H4 (cell line): ENCODE results near the gene PCBP3. TPM values are rescaled to one million over a fixed set of nuclear protein-coding genes. Genes with fewer than 3 reads are reported as not detected.

Experiments
- DNase-seq: peaks from one replicate; pipeline ENCODE4 v3.0.0-alpha.2; 2015; ENCODE audit warnings: low spot score
- total RNA-seq: library from RNA; depleted of rRNA; stranded (reverse); fragments of >200 nt; shearing (Covaris generic); gene quantifications from 2 replicates; pipeline ENCODE4 v1.2.3, GENCODE V29; 2014

PCBP3 gene
- total RNA-seq, 1 experiment from 2014 or later = 6.1 TPM

DNA sequence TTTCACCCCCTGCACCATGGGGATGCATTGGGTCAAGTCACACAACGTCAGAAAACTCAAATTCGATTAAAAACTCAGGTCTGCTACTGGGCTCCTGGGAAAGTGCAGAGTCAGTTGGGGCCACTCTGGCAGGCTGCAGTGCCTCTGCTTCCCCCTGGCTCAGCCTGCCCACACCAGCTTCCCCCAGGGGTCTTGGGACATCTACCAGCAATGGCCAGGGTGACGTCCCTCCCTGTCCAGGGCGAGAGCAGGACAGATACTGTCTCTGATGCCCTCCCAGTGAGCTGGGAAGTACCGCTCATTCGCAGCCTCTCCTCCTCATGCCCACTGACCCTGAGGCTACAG lies 231.9 kb downstream of the PCBP3 start:
- DNase-seq = no peak

DNA sequence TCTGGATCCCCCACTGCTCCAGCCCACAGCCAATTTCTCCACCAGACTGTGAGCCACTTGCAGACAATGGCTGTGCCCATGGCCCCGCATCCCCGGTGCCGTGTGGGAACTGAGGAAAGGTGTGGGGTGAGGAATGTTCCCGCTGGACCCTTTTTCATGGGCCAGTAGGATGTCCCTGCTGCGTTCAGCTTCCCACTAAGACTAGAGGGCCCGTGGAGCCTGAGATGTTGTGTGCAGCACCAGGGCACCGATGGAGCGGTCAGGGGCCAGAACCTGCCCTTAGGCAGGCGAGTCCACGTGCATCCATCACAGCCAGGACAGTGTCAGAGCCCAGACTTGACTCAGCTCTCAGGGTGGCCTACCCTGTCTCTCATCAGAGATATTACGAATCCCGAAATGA lies 232.4 kb downstream of the PCBP3 start:
- no peak for DNase-seq

DNA sequence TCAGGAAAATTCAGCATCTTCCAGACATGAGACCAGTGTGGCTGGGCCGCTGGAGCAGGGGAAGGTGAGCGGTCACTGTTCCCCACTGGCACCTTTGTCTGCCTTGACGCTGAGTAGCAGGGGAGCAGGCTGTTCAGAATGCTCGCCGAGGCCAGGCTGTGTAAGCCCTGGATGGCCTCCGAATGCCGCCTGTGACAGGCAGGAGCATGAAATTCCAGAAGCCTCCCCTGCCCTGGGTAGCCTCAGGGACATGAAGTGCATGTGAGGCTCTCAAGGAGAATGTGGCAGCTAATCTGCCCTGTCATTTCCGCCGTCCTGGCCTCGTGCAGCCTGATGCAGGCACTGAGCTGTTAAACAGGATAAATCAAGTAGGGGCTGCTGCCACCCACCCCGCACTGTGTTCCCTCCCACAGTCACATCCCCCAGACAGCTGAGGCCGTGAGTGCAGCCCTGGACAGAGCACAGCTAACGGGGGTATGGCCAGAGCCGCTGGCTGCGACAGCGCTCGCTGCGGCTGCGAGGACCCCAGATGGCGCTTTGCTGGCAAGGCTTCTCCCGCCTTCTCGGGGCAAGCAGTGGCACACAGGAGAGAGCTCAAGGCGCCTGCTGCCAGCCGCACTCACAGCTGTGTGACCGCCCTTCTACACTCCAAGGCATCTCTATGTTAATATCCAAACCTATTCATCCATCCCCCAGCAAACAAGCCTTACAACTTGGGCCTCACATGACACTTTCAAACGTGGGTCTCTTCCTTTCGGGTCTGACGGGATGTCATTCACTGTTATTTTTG lies 233.1 kb downstream of the PCBP3 start:
- DNase-seq = no peak

DNA sequence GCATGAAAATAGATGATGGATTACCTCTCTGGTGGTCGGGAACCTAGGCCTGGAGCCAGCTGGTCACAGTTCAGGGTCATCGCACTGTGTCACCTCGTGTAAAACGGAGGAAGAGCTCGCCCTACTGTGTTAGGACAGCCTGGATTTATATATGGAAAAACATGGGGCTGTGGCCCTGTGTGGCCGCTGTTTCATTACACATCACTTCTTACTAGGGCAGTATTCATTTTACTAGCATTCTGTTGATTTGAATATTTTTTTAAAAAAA lies 233.6 kb downstream of the PCBP3 start:
- no peak for DNase-seq

DNA sequence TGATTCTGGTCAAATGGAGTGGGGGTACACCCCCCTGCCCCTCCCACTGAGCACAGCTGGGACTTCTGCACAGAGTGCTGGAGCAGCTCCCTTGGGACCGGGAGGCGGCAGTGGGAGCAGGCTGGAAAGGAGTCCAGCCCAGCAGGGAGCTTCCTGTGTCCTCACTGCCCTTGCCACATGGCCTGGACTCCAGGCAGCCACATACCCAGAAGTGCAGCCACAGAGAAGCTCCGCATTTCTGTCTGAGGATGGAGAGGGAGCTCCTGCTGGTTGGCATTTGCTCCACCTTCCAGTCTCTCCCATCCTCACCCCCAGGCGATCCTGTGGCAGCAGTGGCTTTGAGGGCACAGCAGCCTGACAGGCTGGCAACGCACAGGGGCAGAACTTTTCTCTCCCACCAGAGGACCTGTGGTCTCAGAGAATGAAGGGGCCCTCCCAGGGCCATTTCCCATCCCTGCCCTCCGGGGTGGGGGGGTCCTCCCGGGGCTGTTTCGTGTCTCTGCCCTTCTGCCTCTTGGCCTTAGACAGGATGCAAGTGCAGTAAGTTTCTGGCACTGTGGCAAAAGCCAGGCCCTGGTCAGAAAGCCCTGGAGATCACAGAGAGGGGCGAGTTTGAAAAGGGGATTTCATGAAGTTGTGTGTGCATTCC lies 234.4 kb downstream of the PCBP3 start:
- peak; percentile 85 for DNase-seq

DNA sequence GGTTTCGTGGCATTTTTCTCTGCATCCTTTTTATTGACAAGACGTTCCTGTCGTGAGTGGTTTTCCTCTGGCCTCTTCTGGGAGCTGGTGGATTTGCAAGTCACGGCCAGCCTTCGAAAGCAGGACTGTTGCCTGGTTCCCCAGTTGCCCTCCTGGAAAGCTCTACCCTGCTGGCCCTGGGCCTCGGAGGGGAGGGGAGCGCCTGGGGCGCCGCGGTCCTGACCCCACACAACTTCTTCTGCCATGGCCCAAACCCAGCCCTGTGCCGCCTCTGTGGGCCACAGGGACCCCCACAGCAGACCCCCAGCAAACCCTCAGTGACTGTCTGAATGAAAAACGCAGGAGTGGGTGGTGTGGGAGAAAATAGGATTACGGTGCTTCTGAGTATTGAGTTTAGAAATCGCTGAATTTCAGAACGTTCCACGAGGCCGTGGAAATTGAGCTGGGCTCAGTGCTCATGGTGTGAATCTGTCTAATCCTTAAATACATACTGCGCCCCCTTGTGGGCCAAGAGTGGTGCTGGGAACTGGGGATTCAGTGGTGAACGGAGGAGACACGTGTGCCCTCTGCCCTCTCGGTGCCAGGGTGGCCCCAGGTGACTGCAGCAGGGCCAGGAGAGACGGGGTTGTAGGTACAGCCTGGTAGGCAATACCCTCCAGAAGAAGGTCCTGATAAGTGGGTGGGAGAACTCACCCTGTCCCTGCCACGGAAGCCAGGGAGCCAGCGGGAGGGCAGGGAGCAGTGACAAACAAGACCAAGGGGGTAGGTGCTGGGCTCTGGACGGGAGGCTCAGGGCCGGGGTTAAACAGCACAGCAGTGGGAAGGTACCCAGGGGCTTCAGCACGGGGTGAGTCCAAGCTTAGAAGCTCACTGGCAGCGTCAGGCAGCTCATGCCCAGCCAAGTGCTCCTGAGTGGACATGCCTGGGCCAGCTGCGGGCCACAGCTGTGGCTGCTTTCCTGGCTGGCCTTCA lies 236.9 kb downstream of the PCBP3 start:
- peak; percentile 79 for DNase-seq

DNA sequence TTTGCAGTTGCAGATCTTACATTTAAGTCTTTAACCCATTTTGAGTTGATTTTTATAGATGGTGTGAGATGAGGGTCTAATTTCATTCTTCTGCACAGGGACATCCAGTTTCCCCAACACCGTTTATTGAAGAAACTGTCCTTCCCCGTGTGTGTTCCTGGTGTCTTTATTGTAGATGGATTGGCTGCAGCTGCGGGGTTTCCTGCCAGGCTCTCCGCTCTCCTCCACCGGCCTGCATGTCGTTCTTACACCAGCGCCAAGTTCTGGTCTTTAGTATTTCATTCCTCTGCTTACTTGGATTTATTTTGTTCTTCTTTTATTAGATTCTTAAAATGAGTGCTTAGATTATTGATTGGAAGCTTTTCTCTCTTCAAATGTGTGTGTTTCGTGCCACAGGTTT lies 239.1 kb downstream of the PCBP3 start:
- no peak for DNase-seq

DNA sequence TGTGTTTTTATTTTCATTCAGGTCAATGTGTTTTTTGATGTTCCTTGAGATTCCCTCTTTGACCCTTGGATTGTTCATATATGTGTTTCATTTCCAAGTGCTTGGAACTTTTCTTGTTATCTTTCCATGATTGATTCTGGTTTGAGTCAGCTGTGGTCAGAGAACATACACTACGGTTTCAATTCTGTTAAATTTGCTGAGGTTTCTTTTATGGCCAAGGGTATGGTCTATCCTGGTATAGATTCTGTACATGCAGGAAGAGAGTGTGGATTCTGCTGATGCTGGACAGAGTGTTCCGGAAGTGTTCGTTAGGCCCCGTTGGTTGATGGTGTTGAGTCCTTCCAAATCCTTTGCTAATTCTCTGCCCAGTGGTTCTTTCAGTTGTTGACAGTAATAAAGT lies 239.6 kb downstream of the PCBP3 start:
- no peak for DNase-seq

DNA sequence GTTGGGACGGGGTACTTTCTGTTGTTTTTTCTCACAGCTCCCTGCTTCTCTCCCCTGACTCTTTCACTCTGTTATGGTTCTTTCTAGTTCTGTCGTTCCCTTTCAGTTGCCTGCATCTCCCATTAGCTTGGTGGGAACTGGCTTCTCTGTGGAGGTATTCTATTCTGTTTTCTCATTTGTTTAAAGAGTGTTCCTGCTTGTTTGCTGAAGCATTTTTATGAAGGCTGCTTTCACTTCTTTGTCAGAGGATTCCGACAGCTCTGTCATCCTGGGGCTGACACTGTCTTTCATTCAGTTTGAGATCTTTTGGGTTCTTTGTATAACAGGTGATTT lies 242.0 kb downstream of the PCBP3 start:
- no peak for DNase-seq

DNA sequence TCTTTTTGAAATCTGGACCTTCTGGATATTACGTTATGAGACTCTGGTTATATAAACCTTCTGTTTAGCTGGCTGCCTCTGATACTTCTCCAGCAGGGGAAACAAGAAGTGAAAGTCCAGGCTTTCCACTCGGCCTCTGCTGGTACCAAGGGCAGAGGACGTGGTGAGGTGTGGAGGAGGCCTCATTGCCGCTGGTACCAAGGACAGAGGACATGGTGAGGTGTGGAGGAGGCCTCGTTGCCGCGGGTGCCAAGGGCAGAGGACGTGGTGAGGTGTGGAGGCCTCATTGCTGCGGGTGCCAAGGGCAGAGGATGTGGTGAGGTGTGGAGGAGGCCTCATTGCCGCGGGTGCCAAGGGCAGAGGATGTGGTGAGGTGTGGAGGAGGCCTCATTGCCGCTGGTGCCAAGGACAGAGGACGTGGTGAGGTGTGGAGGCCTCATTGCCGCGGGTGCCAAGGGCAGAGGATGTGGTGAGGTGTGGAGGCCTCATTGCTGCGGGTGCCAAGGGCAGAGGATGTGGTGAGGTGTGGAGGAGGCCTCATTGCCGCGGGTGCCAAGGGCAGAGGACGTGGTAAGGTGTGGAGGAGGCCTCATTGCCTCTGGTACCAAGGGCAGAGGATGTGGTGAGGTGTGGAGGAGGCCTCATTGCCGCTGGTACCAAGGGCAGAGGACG lies 242.5 kb downstream of the PCBP3 start:
- DNase-seq = peak; percentile 47

DNA sequence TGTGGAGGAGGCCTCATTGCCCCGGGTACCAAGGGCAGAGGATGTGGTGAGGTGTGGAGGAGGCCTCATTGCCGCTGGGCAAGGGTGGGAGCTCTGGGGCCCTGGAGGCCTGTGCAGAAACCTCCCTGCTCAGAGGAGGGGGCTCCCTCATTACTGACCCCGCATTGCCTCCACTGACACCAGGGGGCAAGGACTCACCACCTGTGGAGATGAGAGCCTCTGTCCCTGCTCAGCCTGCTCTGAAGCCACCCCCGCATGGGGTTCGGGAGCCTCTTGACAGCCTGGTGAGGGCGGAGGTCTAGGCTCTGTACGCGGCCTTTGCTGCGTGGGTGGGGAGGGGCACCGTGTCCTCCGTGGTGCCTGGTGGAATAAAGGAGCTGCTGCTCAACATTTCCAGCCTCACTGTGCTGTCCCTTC lies 243.1 kb downstream of the PCBP3 start:
- DNase-seq = no peak

DNA sequence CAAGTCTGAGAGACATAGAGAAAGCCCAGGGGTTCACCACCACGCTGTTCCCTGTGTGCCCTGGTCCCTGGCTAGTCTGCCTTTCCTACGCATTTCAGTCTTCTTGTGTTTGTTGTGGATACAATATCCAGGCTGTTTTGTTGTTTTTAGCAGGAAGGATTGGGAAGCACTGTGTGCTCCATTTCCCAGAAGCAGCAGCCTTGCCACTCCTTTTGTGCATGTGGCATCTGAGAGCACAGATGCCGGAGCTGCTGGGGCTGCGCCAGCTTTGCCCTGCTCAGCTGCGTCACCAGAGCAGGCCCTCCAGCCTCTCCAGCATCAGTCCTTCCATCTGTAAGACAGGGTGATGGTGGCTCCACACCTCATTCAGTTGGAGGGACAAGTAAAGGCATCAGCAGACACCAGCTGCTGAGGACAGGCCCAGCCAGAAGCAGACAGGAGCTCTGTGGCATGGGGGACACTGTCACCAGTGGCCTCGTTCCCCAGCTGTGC lies 243.6 kb downstream of the PCBP3 start:
- DNase-seq = no peak

DNA sequence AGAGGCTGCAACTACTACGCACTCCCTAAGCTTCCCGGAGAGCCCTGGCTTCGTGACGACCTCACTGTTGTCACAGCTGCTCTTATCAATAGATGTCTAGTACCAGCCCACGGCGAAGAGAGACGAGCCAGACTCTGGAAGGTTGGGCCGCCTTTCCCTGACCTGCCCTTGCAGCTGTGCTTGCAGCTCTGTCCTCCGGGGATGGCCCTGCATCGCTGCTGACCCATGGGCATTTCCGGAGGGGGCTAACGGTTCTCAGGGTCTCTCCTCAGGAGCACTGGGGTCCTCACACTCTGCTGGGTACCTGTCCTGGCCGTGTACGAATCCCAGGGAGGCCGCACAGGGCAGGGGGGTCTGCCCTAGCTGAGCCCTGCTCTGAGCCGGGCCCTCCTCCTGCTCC lies 244.3 kb downstream of the PCBP3 start:
- DNase-seq = no peak

DNA sequence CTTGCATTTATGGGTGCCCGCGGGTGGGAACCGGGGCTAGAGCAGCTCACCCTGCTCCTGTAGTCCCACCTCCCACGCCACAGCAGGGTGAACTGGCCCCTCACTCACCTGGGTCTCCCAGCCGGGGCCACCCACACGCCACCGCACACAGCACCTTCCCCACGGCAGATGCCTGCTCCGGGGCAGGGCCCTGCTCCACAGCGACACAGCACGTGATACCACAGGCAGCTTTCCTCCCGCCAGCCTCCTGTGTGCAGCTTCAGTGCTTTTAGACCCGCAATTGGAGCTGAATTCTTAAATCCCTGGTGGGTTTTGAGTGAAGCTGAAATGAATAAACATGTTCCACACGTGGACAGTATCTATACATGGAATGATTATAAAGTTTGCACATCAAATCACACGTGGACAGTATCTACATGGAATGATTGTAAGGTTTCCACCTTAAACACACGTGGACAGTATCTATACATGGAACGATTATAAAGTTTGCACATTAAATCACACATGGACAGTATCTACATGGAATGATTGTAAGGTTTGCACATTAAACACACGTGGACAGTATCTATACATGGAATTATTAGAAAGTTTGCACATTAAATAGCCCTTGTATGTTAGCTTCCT lies 245.0 kb downstream of the PCBP3 start:
- no peak for DNase-seq

DNA sequence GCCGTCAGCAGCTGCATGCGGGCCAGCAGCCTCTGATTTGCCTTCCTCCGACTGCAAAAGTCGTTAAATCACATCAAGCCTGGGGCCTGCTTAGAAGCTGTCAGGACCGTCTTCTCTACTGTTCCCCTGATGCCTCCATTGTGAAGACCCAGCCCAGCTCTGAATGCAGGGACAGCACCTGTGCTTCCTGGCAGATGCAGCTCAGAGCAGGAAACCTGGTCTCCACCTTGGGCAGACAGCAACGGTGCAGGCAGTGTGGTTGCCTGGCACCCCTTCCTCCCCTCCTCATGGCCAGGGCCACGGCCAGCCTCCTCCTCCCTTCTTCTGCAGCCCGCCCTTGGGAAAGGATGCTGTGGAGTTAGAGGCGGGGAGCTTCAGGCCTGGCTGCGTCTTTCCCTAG lies 245.7 kb downstream of the PCBP3 start:
- DNase-seq = no peak

DNA sequence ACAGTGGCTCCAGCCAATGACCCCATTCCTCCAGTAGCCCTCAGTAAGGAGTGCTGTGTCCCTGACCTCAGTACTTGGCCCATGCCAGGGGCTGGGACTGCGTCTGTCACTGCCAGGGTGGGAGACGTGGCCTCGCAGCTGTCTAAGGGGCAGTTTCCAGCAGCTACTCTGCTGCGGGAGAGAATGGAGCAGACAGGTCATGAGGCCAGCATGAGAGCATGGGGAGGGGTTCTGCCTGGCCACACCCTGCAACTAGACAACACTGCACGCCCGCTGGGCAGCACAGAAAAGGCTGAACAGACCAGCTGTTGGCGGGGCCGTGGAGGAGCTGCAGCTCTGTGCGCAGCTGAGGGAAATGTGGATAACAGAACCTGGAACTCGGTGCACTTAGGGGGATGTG lies 246.4 kb downstream of the PCBP3 start:
- no peak for DNase-seq

DNA sequence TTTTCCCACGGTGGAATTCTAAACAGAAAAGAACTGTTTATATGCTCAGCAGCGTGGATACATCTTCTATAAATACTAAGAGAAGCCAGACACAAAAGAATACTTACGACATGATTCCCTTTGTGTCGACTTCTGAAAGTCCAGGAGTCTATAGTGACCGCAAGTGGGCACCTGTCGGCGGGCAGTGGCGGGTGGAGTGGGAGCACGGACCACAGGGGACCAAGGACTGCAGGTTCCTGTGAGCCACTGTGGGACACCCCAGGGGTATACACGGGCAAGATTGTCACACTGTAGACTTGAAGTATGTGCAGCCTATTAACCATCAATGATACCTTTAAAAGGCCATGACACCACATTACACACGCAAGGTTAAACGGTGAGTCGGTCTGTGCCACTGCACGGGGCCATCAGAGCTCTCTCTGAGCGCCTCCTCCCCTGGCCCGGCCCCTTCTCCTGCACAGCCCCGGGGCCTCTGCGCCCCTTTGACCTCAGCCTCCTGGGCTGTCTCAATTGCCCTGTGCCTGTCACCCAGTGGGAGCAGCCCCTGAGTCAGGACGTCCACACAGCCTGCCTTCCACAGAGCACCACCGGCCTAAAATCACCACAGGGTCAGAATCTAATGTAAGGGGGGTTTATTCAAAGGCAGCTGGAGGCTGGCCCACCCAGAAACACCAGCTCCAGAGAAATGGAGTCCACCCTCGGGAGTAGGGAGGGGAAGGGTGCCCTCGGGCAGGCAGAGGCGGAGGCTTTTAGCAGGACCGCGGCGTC lies 248.0 kb downstream of the PCBP3 start:
- no peak for DNase-seq

DNA sequence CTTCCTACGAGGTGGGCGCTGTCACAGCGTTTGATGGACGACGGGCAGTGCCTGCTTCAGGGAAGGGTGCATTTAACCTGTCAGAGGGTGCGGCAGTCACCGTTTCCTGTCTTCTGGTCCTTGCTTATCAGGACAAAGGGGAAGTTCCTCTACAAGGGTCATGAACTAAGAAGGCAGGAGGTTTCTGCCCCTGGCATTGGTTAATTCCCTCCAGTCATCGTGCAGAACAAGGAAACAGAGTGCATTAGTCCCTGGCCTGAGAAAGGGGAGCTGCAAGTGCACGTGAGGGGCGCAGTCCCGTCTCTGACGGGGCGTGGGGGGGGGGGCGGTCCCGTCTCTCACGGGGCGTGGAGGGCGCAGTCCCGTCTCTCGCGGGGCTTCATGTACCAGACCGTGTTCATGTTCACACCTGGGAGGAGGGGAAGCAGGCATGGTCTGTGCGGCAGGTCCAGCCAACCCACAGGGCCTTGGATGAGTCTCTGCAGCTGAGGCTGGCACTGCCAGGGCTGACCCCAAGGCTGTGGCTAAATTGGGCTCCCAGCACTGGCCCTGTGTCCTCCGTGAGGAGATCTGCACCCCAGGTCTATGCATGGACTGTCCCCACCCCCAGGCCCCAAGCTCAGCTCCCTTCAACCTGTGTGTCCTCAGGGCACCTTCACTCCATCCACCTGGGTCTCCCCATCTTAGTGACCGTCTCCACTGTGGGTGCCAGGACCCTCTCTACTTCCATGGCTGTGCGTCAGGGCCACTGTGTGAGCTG lies 248.8 kb downstream of the PCBP3 start:
- no peak for DNase-seq

DNA sequence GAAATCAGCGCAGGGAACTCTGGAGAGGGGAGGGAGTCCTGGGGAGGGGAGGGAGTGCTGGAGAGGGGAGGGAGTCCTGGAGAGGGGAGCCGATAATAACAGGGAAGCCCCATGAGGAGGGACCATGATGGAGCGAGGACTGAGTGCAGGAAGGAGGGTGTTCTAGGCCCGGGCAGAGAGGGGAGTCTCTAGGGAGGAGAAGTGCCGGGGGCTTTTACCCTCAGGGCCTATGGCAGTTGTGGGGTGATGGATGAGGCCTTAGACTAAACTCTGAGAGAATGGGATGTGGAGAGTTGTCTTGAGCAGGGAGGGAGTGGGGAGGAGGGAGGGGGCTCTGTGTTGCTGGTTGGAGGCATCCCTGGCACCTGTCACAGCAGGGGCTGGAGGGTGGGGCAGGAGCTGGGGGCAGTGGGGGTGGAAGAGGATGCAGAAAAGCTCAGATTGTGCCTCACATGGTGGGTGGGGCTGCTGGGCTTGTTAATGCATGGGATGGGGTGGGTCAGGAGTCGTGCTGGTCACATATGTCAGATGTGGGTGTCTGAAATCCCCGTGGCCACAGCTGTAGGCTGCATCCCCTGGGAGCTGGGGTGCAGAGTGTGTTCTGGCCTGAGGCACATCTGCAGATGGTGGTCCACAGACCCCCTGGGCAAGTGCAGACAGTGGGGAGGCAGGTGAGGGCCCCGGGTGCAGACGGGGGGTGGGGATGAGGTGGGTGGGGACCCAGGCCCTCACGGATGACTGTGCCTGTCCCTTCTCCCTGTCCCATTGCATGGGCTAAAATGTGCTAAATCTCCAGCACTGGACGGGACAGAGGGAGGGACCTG lies 249.6 kb downstream of the PCBP3 start:
- no peak for DNase-seq
